GM18498 (cell line): Measurements from ENCODE around the gene ITPR1.

ENCODE experiments used
- ATAC-seq: cut with Tn5 transposase; IDR thresholded peaks from one replicate; pipeline ENCODE4 v1.9.1; 2021; ENCODE audit warnings: mild to moderate bottlenecking, moderate library complexity; ENCODE audit not compliant: unreplicated experiment

ITPR1 gene

GRCh38 chr3:4508048-4508981 lies 15.2 kb downstream of the ITPR1 start:
- ATAC-seq: peak; percentile 66

GRCh38 chr3:4509043-4509442 lies 15.9 kb downstream of the ITPR1 start:
- no peak for ATAC-seq

- no peak for ATAC-seq
Observed at GRCh38 chr3:4509983-4510755, 17.0 kb downstream of the ITPR1 start.

- ATAC-seq: no peak
Observed at GRCh38 chr3:4511491-4512262, 18.5 kb downstream of the ITPR1 start.

- no peak for ATAC-seq
Observed at GRCh38 chr3:4512895-4513616, 19.9 kb downstream of the ITPR1 start.

- ATAC-seq: no peak
Observed at GRCh38 chr3:4514321-4514720, 21.2 kb downstream of the ITPR1 start.

- no peak for ATAC-seq
Observed at GRCh38 chr3:4514916-4515315, 21.8 kb downstream of the ITPR1 start.

GRCh38 chr3:4515916-4516579 lies 22.9 kb downstream of the ITPR1 start:
- no peak for ATAC-seq

- no peak for ATAC-seq
Observed at GRCh38 chr3:4517093-4517492, 23.9 kb downstream of the ITPR1 start.

GRCh38 chr3:4517643-4518311 lies 24.6 kb downstream of the ITPR1 start:
- ATAC-seq: no peak

- ATAC-seq: no peak
Observed at GRCh38 chr3:4520033-4520816, 27.1 kb downstream of the ITPR1 start.

- ATAC-seq: no peak
Observed at GRCh38 chr3:4522947-4523346, 29.8 kb downstream of the ITPR1 start.

- ATAC-seq: no peak
Observed at GRCh38 chr3:4523710-4524698, 30.9 kb downstream of the ITPR1 start.

GRCh38 chr3:4525560-4526223 lies 32.5 kb downstream of the ITPR1 start:
- ATAC-seq: no peak

GRCh38 chr3:4528320-4528719 lies 35.2 kb downstream of the ITPR1 start:
- no peak for ATAC-seq

GRCh38 chr3:4528819-4529600 lies 35.9 kb downstream of the ITPR1 start:
- no peak for ATAC-seq
